ENCODE measurements around the gene TMEM179.

TMEM179 gene

GRCh38 chr14:104557086-104557485 lies 47.5 kb downstream of the TMEM179 start:
- Histone ChIP-seq H3K4me1 (ENCODE audit: insufficient read depth, poor library complexity, severe bottlenecking) (no peaks in the 10 kb centered on the region), H3K27ac (ENCODE audit: poor library complexity, severe bottlenecking) (no peak overlapping the region), H3K36me3 (ENCODE audit: low read depth) (no peaks in the 10 kb centered on the region), H3K4me3 (ENCODE audit: severe bottlenecking) (no peak overlapping the region), H3K27me3 (ENCODE audit: insufficient read depth, poor library complexity, severe bottlenecking) (peaks cover 69% of the 10 kb centered on the region), H3K9me3 (ENCODE audit: severe bottlenecking) (no peaks in the 10 kb centered on the region)
- DNase-seq (ENCODE audit: low spot score) (no peak), ATAC-seq (ENCODE audit: low read depth) (no peak)
- TF ChIP-seq CTCF (IDR thresholded peaks at IDR 0.05; ENCODE audit: poor library complexity, severe bottlenecking): no peak

DNA sequence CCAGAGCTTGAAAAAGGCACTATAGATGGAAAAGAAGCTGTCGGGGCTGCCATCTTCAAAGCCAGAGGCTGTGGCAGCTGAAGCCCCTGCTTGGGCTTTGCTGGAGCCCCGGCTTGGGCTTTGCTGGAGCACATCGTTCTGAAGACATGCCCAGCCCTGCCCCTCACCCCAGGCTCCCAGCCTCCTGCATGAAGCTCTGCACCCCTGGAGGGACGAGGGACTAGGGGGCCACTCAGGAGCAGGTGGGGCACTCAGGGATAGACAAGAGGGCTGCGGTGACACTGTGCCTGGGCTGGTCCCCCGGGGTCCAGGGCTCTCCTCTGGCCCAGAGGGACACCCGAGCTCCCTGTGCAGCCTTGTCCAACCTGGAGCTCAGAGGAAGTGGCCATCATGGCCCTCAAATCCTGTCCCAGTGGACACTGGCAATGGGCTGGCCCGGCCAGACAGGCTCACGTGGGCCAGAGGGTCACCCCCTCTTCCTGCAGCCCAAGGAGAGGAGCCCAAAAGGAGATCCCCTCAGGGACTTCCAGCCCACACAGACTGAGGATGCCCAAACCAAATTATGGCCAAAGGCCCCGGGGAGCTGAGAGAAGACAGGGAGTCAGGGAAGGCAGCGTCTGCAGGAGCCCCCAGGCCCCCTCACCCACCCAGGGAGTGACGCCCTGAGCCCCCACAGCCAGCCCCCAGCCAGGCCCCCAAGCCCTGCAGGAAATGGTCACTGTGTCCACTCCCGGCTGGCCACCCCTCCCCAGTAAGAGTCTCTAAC lies 48.1 kb downstream of the TMEM179 start:
- H3K4me3 ChIP-seq (ENCODE audit: severe bottlenecking): no peak overlapping the region
- DNase-seq (ENCODE audit: low spot score) (peak; percentile 70), ATAC-seq (ENCODE audit: low read depth) (no peak)
- no peak overlapping the region for H3K27ac ChIP-seq (ENCODE audit: poor library complexity, severe bottlenecking)
- H3K27me3 ChIP-seq (ENCODE audit: insufficient read depth, poor library complexity, severe bottlenecking): peaks cover 68% of the 10 kb centered on the region
- no peaks in the 10 kb centered on the region for H3K36me3 ChIP-seq (ENCODE audit: low read depth)
- H3K4me1 ChIP-seq (ENCODE audit: insufficient read depth, poor library complexity, severe bottlenecking): no peaks in the 10 kb centered on the region
- no peak for TF ChIP-seq CTCF (IDR thresholded peaks at IDR 0.05; ENCODE audit: poor library complexity, severe bottlenecking)
- no peaks in the 10 kb centered on the region for H3K9me3 ChIP-seq (ENCODE audit: severe bottlenecking)

DNA sequence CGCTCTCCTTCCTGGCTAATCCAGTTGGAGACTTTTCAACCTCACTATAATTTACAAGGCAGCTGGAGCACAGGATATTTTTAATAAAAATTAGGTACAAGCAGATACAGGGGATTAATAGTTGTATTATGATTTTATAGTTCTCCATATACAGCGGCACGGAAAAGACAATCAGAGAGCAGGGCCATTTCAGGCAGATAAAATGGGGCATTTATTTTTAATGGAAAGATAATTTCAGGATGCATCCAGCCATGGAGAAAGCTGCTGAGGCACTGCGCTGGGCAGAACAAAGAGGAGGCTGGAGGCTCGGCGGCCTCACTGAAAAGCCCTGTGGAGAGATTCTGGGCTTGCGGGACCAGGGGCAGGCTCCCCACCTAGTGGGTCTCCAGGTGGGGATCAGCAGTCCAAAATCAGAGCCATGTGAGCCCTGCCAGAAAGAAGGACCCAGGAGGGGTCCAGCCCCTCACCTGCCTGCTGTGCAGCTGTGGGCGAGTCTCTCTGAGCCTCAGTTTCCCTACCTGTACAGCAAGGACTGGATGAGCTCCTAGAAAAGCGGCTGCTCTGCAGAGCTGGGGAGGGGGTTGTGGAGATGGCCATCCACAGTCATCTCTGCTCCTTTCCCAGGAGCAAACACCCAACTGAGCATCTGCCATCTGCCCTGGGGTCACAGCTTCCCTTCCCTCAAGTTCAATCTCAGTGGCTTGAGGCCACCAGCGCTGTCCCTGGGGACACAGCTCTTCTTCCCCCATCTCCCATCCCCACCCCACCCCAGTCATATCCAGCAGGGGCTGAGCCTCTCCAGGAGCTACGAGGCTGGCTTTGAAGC lies 48.9 kb downstream of the TMEM179 start:
- no peaks in the 10 kb centered on the region for H3K36me3 ChIP-seq (ENCODE audit: low read depth)
- no peak for ATAC-seq (ENCODE audit: low read depth)
- TF ChIP-seq CTCF (IDR thresholded peaks at IDR 0.05; ENCODE audit: poor library complexity, severe bottlenecking): no peak
- no peaks in the 10 kb centered on the region for H3K9me3 ChIP-seq (ENCODE audit: severe bottlenecking)
- H3K4me1 ChIP-seq (ENCODE audit: insufficient read depth, poor library complexity, severe bottlenecking): no peaks in the 10 kb centered on the region
- H3K27me3 ChIP-seq (ENCODE audit: insufficient read depth, poor library complexity, severe bottlenecking): peaks cover 66% of the 10 kb centered on the region
- DNase-seq (ENCODE audit: low spot score): peak; percentile 39
- no peak overlapping the region for H3K27ac ChIP-seq (ENCODE audit: poor library complexity, severe bottlenecking)
- no peak overlapping the region for H3K4me3 ChIP-seq (ENCODE audit: severe bottlenecking)

GRCh38 chr14:104554608-104555429 lies 49.8 kb downstream of the TMEM179 start:
- peak; percentile 75 for DNase-seq (ENCODE audit: low spot score)
- Histone ChIP-seq H3K4me1 (ENCODE audit: insufficient read depth, poor library complexity, severe bottlenecking) (no peaks in the 10 kb centered on the region), H3K4me3 (ENCODE audit: severe bottlenecking) (no peak overlapping the region), H3K9me3 (ENCODE audit: severe bottlenecking) (no peaks in the 10 kb centered on the region), H3K27ac (ENCODE audit: poor library complexity, severe bottlenecking) (no peak overlapping the region), H3K36me3 (ENCODE audit: low read depth) (no peaks in the 10 kb centered on the region), H3K27me3 (ENCODE audit: insufficient read depth, poor library complexity, severe bottlenecking) (peaks cover 69% of the 10 kb centered on the region)
- no peak for TF ChIP-seq CTCF (IDR thresholded peaks at IDR 0.05; ENCODE audit: poor library complexity, severe bottlenecking)
- ATAC-seq (ENCODE audit: low read depth): no peak; the same call in 2 of the 3 replicates
